H1 (cell line): ENCODE measurements around the gene ACY1. TPM values are rescaled to one million over a fixed set of nuclear protein-coding genes. Genes with fewer than 3 reads are reported as not detected.

ENCODE experiments used
- CTCF ChIA-PET: fragments of 300-600 bp; sonication (Branson Sonifier 250); formaldehyde crosslinking; loops from one replicate; lab custom pipeline; 2021; ENCODE audit not compliant: partially characterized antibody; lab: Charles Lee
- POLR2A ChIA-PET: fragments of 300-600 bp; sonication (Branson Sonifier 250); formaldehyde crosslinking; loops from one replicate; lab custom pipeline; 2021; ENCODE audit warnings: inconsistent platforms; ENCODE audit not compliant: partially characterized antibody; lab: Charles Lee
- DNase-seq, 2 experiments: peaks; one replicate each; pipeline versions ENCODE4 v3.0.0 to v3.0.0-alpha.2; 2010 to 2022; ENCODE audit warnings: low spot score in 2 of 2, low read depth in 1 of 2, mixed read lengths in 1 of 2
- FAIRE-seq: peaks from 2 replicates; lab custom pipeline; 2011; peaks lifted over from hg19 to GRCh38; lab: Jason Lieb, UNC
- H2AFZ ChIP-seq: 2 replicates; pipeline ENCODE4 v1.8.1; 2012; ENCODE audit warnings: low read length, inconsistent platforms
- H2AK5ac ChIP-seq: 2 replicates; pipeline ENCODE4 v1.6.1; 2013; ENCODE audit warnings: low read depth, low read length
- H2BK120ac ChIP-seq: replicated peaks from 2 replicates; pipeline ENCODE3; 2013; ENCODE audit warnings: low read depth, low read length, inconsistent platforms
- H2BK12ac ChIP-seq: 2 replicates; pipeline ENCODE4 v1.6.1; 2013; ENCODE audit warnings: low read depth, low read length
- H2BK15ac ChIP-seq: 2 replicates; pipeline ENCODE4 v1.6.1; 2013; ENCODE audit warnings: low read length
- H2BK20ac ChIP-seq: 2 replicates; pipeline ENCODE4 v1.6.1; 2013; ENCODE audit warnings: low read length
- H2BK5ac ChIP-seq: 2 replicates; pipeline ENCODE4 v1.6.1; 2013; ENCODE audit warnings: low read depth, low read length
- H3K14ac ChIP-seq: 2 replicates; pipeline ENCODE4 v1.6.1; 2013; ENCODE audit warnings: inconsistent platforms; ENCODE audit not compliant: insufficient read length
- H3K18ac ChIP-seq: 2 replicates; pipeline ENCODE4 v1.6.1; 2013; ENCODE audit warnings: low read length; ENCODE audit errors: extremely low read depth
- H3K23ac ChIP-seq: 2 replicates; pipeline ENCODE4 v1.6.1; 2013; ENCODE audit warnings: inconsistent platforms; ENCODE audit not compliant: insufficient read length
- H3K23me2 ChIP-seq: 2 replicates; pipeline ENCODE4 v1.6.1; 2013; ENCODE audit warnings: low read depth, low read length
- H3K27ac ChIP-seq: 2 replicates; pipeline ENCODE4 v1.6.1; 2011; ENCODE audit warnings: low read depth, low read length, inconsistent platforms
- H3K27me3 ChIP-seq, 4 experiments: replicated peaks in 1 of 4; 1 replicate in 1 of 4; 2 replicates in 3 of 4; pipeline versions ENCODE4 v1.6.1 to v1.8.1; 2011 to 2013; ENCODE audit warnings: low read length in 3 of 4, mild to moderate bottlenecking in 3 of 4, inconsistent platforms in 2 of 4, mixed read lengths in 2 of 4, moderate library complexity in 1 of 4; ENCODE audit not compliant: control insufficient read depth in 3 of 4, insufficient read depth in 3 of 4; ENCODE audit errors: extremely low read depth in 1 of 4
- H3K36me3 ChIP-seq, 4 experiments: 2 replicates each; pipeline versions ENCODE4 v1.6.1 to v1.8.1; 2011 to 2013; ENCODE audit warnings: mild to moderate bottlenecking in 4 of 4, low read length in 3 of 4, moderate library complexity in 2 of 4, control low read depth in 1 of 4, inconsistent platforms in 1 of 4; ENCODE audit not compliant: insufficient read depth in 4 of 4, control insufficient read depth in 2 of 4
- H3K4ac ChIP-seq: replicated peaks from 2 replicates; pipeline ENCODE3; 2013; ENCODE audit warnings: low read length, low read depth, mixed read lengths, inconsistent platforms; ENCODE audit not compliant: insufficient read length
- H3K4me1 ChIP-seq, 4 experiments: replicated peaks in 1 of 4; 1 replicate in 1 of 4; 2 replicates in 3 of 4; pipeline versions ENCODE4 v1.6.1 to v1.8.1; 2011 to 2013; ENCODE audit warnings: low read length in 3 of 4, inconsistent platforms in 2 of 4, mixed read lengths in 1 of 4; ENCODE audit not compliant: insufficient read depth in 4 of 4, control insufficient read depth in 3 of 4
- H3K4me2 ChIP-seq, 2 experiments: 2 replicates each; pipeline versions ENCODE4 v1.6.1 to v1.8.1; 2011 to 2013; ENCODE audit warnings: low read depth in 2 of 2, low read length in 2 of 2, control low read depth in 1 of 2, inconsistent platforms in 1 of 2, mild to moderate bottlenecking in 1 of 2; ENCODE audit not compliant: insufficient read depth in 1 of 2
- H3K4me3 ChIP-seq, 4 experiments: fragments of 200-600, 300-600 bp in 1 of 4; sonication (generic), shearing (Covaris generic), sonication (Bioruptor Twin) in 1 of 4; 2 replicates each; pipeline versions ENCODE4 v1.5.1 to v1.8.1; 2011 to 2016; ENCODE audit warnings: low read length in 4 of 4, low read depth in 3 of 4, control low read depth in 2 of 4, inconsistent platforms in 2 of 4, mild to moderate bottlenecking in 2 of 4, mixed read lengths in 1 of 4, moderate library complexity in 1 of 4; ENCODE audit not compliant: insufficient read depth in 2 of 4; ENCODE audit errors: extremely low read depth in 1 of 4
- H3K56ac ChIP-seq: replicated peaks from 2 replicates; pipeline ENCODE3; 2013; ENCODE audit warnings: low read depth, mild to moderate bottlenecking, mixed read lengths, low read length, inconsistent platforms; ENCODE audit not compliant: insufficient read length
- H3K79me1 ChIP-seq: 2 replicates; pipeline ENCODE4 v1.6.1; 2013; ENCODE audit warnings: low read depth, low read length, control low read depth
- H3K79me2 ChIP-seq, 2 experiments: 2 replicates each; pipeline versions ENCODE4 v1.6.1 to v1.8.1; 2012 to 2013; ENCODE audit warnings: low read length in 2 of 2, mild to moderate bottlenecking in 2 of 2, inconsistent platforms in 1 of 2; ENCODE audit not compliant: insufficient read depth in 2 of 2, control insufficient read depth in 1 of 2
- H3K9ac ChIP-seq, 4 experiments: replicated peaks in 1 of 4; 1 replicate in 1 of 4; 2 replicates in 3 of 4; pipeline versions ENCODE4 v1.6.1 to v1.8.1; 2011 to 2013; ENCODE audit warnings: low read depth in 3 of 4, low read length in 3 of 4, control low read depth in 2 of 4, mild to moderate bottlenecking in 2 of 4, moderate library complexity in 2 of 4, inconsistent platforms in 1 of 4; ENCODE audit errors: extremely low read depth in 1 of 4
- H3K9me3 ChIP-seq, 2 experiments: 2 replicates each; pipeline versions ENCODE4 v1.6.1 to v1.8.1; 2012 to 2013; ENCODE audit warnings: mild to moderate bottlenecking in 2 of 2, moderate library complexity in 2 of 2, control low read depth in 1 of 2, inconsistent platforms in 1 of 2, low read depth in 1 of 2, low read length in 1 of 2, mixed read lengths in 1 of 2; ENCODE audit not compliant: insufficient read depth in 2 of 2
- H4K20me1 ChIP-seq, 2 experiments: replicated peaks in 1 of 2; 2 replicates each; pipeline versions ENCODE3 to v1.8.1; 2011 to 2013; ENCODE audit warnings: inconsistent platforms in 2 of 2, low read length in 2 of 2, mild to moderate bottlenecking in 1 of 2; ENCODE audit not compliant: insufficient read depth in 2 of 2, control insufficient read depth in 1 of 2
- H4K5ac ChIP-seq: 2 replicates; pipeline ENCODE4 v1.6.1; 2013; ENCODE audit warnings: low read length, low read depth, mixed read lengths, inconsistent platforms; ENCODE audit not compliant: insufficient read length
- H4K8ac ChIP-seq: 2 replicates; pipeline ENCODE4 v1.8.0; 2013; ENCODE audit warnings: mild to moderate bottlenecking, moderate library complexity, low read length, inconsistent platforms; ENCODE audit not compliant: insufficient read depth; ENCODE audit errors: extremely low read depth
- H4K91ac ChIP-seq: replicated peaks from 2 replicates; pipeline ENCODE3; 2013; ENCODE audit warnings: low read length, mixed read lengths, inconsistent platforms; ENCODE audit not compliant: insufficient read length
- CHD1 ChIP-seq: IDR thresholded peaks from 2 replicates; pipeline ENCODE4 v1.6.1; 2012; ENCODE audit warnings: low read depth, low read length, improper control_type of control experiment
- EP300 ChIP-seq, 2 experiments: IDR thresholded peaks; 1 replicate in 1 of 2; 2 replicates in 1 of 2; pipeline ENCODE4 v1.6.1; 2011 to 2012; ENCODE audit warnings: low read depth in 2 of 2, low read length in 2 of 2, mild to moderate bottlenecking in 2 of 2, borderline replicate concordance in 1 of 2, inconsistent platforms in 1 of 2, moderate library complexity in 1 of 2
- POU5F1 ChIP-seq: IDR thresholded peaks from 2 replicates; pipeline ENCODE4 v1.6.1; 2011; ENCODE audit warnings: low read depth, mild to moderate bottlenecking, low read length, moderate library complexity
- RFX5 ChIP-seq: IDR thresholded peaks from 2 replicates; pipeline ENCODE4 v1.6.1; 2011; ENCODE audit warnings: low read depth, low read length, improper control_type of control experiment, borderline replicate concordance
- SIN3A ChIP-seq, 2 experiments: IDR thresholded peaks in 1 of 2; conservative IDR thresholded peaks in 1 of 2; 2 replicates each; pipeline ENCODE4 v1.6.1; 2011 to 2012; ENCODE audit warnings: low read length in 2 of 2, improper control_type of control experiment in 1 of 2, low read depth in 1 of 2, mild to moderate bottlenecking in 1 of 2
- WGBS, 2 experiments: shearing (Covaris generic) in 1 of 2; methylation state at CpG; one replicate each; pipeline versions ENCODE4 v1.1.6 to v1.1.7; 2013 to 2015; ENCODE audit warnings: low lambda C conversion rate in 2 of 2, mixed read lengths in 2 of 2, inconsistent platforms in 1 of 2, low coverage in 1 of 2, missing lambda C conversion rate in 1 of 2; ENCODE audit not compliant: insufficient replicate concordance in 2 of 2, insufficient coverage in 1 of 2, insufficient read length in 1 of 2; ENCODE audit errors: extremely low coverage in 1 of 2, missing lambda C conversion rate in 1 of 2; 5-methylcytosine and 5-hydroxymethylcytosine counted together
- polyA plus RNA-seq, 7 experiments: library from polyadenylated mRNA; depleted of rRNA in 3 of 7; stranded (reverse) in 5 of 7; unstranded in 2 of 7; fragments of >200 nt in 5 of 7; fragments of 200-250 nt in 2 of 7; gene quantifications; 1 replicate in 5 of 7; 2 replicates in 1 of 7; 4 replicates in 1 of 7; pipeline versions ENCODE4 v1.2.1 to v1.2.3, GENCODE V29; 2011 to 2013; ENCODE audit warnings: missing spikeins in 2 of 7, mixed read lengths in 2 of 7
- total RNA-seq: library from RNA; stranded (reverse); fragmentation: NEBNext Ultra II Directional; extraction: Animal tissue kit (Norgen Biotek cat#: 25700); gene quantifications from 2 replicates; pipeline ENCODE4 v1.2.1, GENCODE V29; 2021
- TF ChIP-seq, protein P1 (sequence below): IDR thresholded peaks from 2 replicates; pipeline ENCODE4 v1.6.1; 2012; ENCODE audit warnings: inconsistent platforms

ACY1 gene
- total and polyA plus RNA-seq, 2 of the 8 experiments (the other 6 are each of a cell fraction or from before 2014, with no cell fraction given) = 48.3 to 113 TPM

GRCh38 chr3:51945031-51945840 lies 38.1 kb upstream of the ACY1 start:
- Histone ChIP-seq H2AK5ac (no peak overlapping the region), H3K79me1 (peaks cover 5% of the 10 kb centered on the region; the same call in 1 of the 2 replicates), H4K5ac (no peak overlapping the region), H2BK12ac (no peak overlapping the region), H2BK15ac (no peak overlapping the region), H4K8ac (no peak overlapping the region; the same call in 1 of the 2 replicates), H4K20me1 (peaks cover 3 to 8% of the 10 kb centered on the region in 2 experiments), H3K18ac (no peak overlapping the region), H3K4me3 (no peak overlapping the region), H3K79me2 (peaks cover 0 to 11% of the 10 kb centered on the region in 2 experiments; a peak in 3 of 4 replicates), H3K4ac (no peak overlapping the region), H3K9ac (no peak overlapping the region; a peak in 1 of 7 replicates), H3K56ac (no peak overlapping the region), H2BK20ac (no peak overlapping the region), H3K14ac (no peak overlapping the region), H2BK120ac (no peak overlapping the region), H3K9me3 (no peaks in the 10 kb centered on the region), H3K4me1 (peaks cover 2 to 13% (median 6%) of the 10 kb centered on the region in 4 experiments), H3K23ac (no peak overlapping the region), H3K23me2 (peaks cover 9% of the 10 kb centered on the region; the same call in 1 of the 2 replicates), H2AFZ (no peak overlapping the region), H3K27me3 (peaks cover 0 to 10% (median 4%) of the 10 kb centered on the region in 4 experiments; a peak in 5 of 7 replicates), H3K36me3 (no peaks in the 10 kb centered on the region), H2BK5ac (no peak overlapping the region), H3K4me2 (no peak overlapping the region), H3K27ac (no peak overlapping the region), H4K91ac (no peak overlapping the region)
- POLR2A ChIA-PET = interaction anchor here (0.9 to 15.7 kb wide), 5 partner anchors 9 to 48 kb away, joined by 3 to 148 read pairs (median 6); partner anchors contain the start of genes ACY1, GPR62, PCBP4 and RPL29
- CTCF ChIA-PET = interaction anchor here (0.9 to 5.1 kb wide), 9 partner anchors 10 to 125 kb away, joined by 3 to 44 read pairs (median 6); partner anchors contain the start of genes ABHD14B, ACY1 and RPL29
- no peak for FAIRE-seq
- 89% methylated on average over 15 of the region's 18 CpGs; no CpG with 5 or more reads in 1 of the 2 experiments for WGBS, 2 experiments
- no peak for DNase-seq
- TF ChIP-seq CHD1 (no peak), EP300 (IDR thresholded peaks at IDR 0.05; ENCODE audit: borderline replicate concordance in 1 of 2, low read depth in 2 of 2, low read length in 2 of 2) (no peak), POU5F1 (no peak), SIN3A (conservative IDR thresholded peaks at IDR 0.05 in 1 of 2, IDR thresholded peaks at IDR 0.05 in 1 of 2; ENCODE audit: low read depth in 1 of 2, low read length in 2 of 2) (no peak), RFX5 (no peak)
- TF ChIP-seq, protein P1, sequence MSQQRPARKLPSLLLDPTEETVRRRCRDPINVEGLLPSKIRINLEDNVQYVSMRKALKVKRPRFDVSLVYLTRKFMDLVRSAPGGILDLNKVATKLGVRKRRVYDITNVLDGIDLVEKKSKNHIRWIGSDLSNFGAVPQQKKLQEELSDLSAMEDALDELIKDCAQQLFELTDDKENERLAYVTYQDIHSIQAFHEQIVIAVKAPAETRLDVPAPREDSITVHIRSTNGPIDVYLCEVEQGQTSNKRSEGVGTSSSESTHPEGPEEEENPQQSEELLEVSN = no peak
